Measurements from ENCODE around the gene HNRNPC. TPM values are rescaled to one million over a fixed set of nuclear protein-coding genes. Genes with fewer than 3 reads are reported as not detected.

Gene HNRNPC
- polyA plus RNA-seq, 1 donor (not counting 4 experiments of a cell fraction or from before 2014, with no cell fraction given): 871 TPM

DNA sequence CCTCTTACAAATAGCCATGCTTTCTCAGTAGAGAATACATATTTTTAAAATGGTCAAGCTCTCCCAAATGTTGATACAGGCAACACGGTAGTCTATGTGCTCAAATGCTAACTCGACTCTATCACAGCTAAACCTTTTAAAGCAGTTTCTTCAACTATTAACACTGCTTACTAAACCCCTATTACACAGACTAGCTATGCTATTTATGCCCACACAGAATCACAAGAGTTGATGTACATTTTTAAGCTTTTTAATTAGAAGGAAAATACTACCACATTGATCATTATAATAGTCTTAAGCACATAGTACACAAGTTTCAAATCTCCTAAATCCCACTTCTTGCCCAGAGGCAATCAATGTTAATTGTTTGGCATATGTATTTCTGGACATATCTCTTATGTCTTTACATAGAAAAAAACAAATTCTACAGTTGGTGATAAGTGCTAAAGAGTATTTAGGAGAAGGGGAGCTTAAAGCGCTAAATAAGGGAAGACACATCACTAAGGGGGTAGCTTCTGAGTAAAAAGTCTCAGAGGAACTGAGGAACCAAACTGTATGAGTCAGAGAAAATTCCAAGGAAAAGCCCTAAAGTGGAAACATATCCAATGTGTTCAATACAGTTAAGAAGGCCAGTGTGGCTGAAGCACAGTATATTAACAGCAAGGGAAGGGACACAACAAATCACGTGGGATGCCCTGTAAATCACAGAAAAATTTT is 13.7 kb downstream of the HNRNPC start:
- H3K27ac ChIP-seq (ENCODE audit: control insufficient read depth, insufficient read depth, low read length): no peak overlapping the region
- H4K20me1 ChIP-seq (ENCODE audit: control insufficient read depth, extremely low read depth, insufficient read depth, low read length): peaks cover 73% of the 10 kb centered on the region
- no peak overlapping the region for H3K4me2 ChIP-seq (ENCODE audit: control insufficient read depth, extremely low read depth, insufficient read depth, low read depth, low read length)

DNA sequence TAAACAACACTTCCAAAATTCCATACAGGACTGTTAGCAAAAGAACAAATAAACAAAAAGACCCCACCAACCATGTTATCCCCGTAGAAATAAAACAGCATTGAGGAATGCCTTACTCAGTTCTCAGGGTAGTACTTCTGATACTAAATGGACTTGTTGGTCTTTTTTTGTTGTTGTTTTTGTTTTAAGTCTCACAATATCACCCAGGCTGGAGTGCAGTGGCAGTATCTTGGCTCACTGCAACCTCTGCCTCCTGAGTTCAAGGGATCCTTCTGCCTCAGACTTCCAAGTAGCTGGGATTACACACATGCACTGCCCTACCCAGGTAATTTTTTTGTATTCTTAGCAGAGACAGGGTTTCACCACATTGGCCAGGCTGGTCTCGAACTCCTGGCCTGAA is 17.1 kb downstream of the HNRNPC start:
- H3K9ac ChIP-seq (ENCODE audit: control insufficient read depth, extremely low read depth, insufficient read depth, low read length): no peak overlapping the region
- H3K4me2 ChIP-seq (ENCODE audit: control insufficient read depth, extremely low read depth, insufficient read depth, low read depth, low read length): no peak overlapping the region
- no peak for FAIRE-seq
- no peaks in the 10 kb centered on the region for H3K9me3 ChIP-seq (ENCODE audit: control insufficient read depth, low read depth, low read length)
- TF ChIP-seq, protein P1, sequence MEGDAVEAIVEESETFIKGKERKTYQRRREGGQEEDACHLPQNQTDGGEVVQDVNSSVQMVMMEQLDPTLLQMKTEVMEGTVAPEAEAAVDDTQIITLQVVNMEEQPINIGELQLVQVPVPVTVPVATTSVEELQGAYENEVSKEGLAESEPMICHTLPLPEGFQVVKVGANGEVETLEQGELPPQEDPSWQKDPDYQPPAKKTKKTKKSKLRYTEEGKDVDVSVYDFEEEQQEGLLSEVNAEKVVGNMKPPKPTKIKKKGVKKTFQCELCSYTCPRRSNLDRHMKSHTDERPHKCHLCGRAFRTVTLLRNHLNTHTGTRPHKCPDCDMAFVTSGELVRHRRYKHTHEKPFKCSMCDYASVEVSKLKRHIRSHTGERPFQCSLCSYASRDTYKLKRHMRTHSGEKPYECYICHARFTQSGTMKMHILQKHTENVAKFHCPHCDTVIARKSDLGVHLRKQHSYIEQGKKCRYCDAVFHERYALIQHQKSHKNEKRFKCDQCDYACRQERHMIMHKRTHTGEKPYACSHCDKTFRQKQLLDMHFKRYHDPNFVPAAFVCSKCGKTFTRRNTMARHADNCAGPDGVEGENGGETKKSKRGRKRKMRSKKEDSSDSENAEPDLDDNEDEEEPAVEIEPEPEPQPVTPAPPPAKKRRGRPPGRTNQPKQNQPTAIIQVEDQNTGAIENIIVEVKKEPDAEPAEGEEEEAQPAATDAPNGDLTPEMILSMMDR (optimal IDR thresholded peaks at IDR 0.05 in 1 of 3, IDR thresholded peaks at IDR 0.05 in 1 of 3, conservative IDR thresholded peaks at IDR 0.05 in 1 of 3; ENCODE audit: extremely low read depth in 1 of 3, insufficient read depth in 2 of 3, low read length in 3 of 3): no peak
- TF ChIP-seq EZH2 (IDR thresholded peaks at IDR 0.05; ENCODE audit: low read length): no peak
- DNase-seq (ENCODE audit: low read depth, low spot score): no peak
- peaks cover 21 to 47% of the 10 kb centered on the region in 2 experiments for H3K36me3 ChIP-seq (ENCODE audit: control insufficient read depth in 2 of 2, extremely low read depth in 1 of 2, insufficient read depth in 2 of 2, low read length in 2 of 2)
- no peak overlapping the region for H3K27ac ChIP-seq (ENCODE audit: control insufficient read depth, insufficient read depth, low read length)
- H4K20me1 ChIP-seq (ENCODE audit: control insufficient read depth, extremely low read depth, insufficient read depth, low read length): peaks cover 75% of the 10 kb centered on the region
- no peaks in the 10 kb centered on the region for H3K9me1 ChIP-seq (ENCODE audit: control insufficient read depth, extremely low read depth, insufficient read depth, low read length)
- no peaks in the 10 kb centered on the region for H3K27me3 ChIP-seq (ENCODE audit: control insufficient read depth, extremely low read depth, insufficient read depth, low read length)
- dilution Hi-C loops (cut with MboI; ENCODE audit: extremely low pct_ligation_motif_present, low sequenced_read_pairs): no loop called here
- H3K4me1 ChIP-seq (ENCODE audit: control insufficient read depth, extremely low read depth, insufficient read depth, low read length): no peaks in the 10 kb centered on the region
- no peak overlapping the region for H2AFZ ChIP-seq (ENCODE audit: control insufficient read depth, low read length)
- peaks cover 100% of the 10 kb centered on the region for H3K79me2 ChIP-seq (ENCODE audit: control insufficient read depth, insufficient read depth, low read length)
- no peak overlapping the region for H3K4me3 ChIP-seq (ENCODE audit: control insufficient read depth in 2 of 3, extremely low read depth in 1 of 3, insufficient read depth in 2 of 3, low read depth in 1 of 3, low read length in 3 of 3)

More for the DNA sequence above, 13.7 kb downstream of the HNRNPC start:
- H3K4me1 ChIP-seq (ENCODE audit: control insufficient read depth, extremely low read depth, insufficient read depth, low read length): no peaks in the 10 kb centered on the region
- no peak overlapping the region for H2AFZ ChIP-seq (ENCODE audit: control insufficient read depth, low read length)
- DNase-seq (ENCODE audit: low read depth, low spot score) (no peak), FAIRE-seq (no peak)
- H3K27me3 ChIP-seq (ENCODE audit: control insufficient read depth, extremely low read depth, insufficient read depth, low read length): no peaks in the 10 kb centered on the region
- H3K9me3 ChIP-seq (ENCODE audit: control insufficient read depth, low read depth, low read length): no peaks in the 10 kb centered on the region
- peaks cover 2% of the 10 kb centered on the region for H3K9me1 ChIP-seq (ENCODE audit: control insufficient read depth, extremely low read depth, insufficient read depth, low read length)
- peaks cover 98% of the 10 kb centered on the region for H3K79me2 ChIP-seq (ENCODE audit: control insufficient read depth, insufficient read depth, low read length)
- TF ChIP-seq, protein P1 (optimal IDR thresholded peaks at IDR 0.05 in 1 of 3, IDR thresholded peaks at IDR 0.05 in 1 of 3, conservative IDR thresholded peaks at IDR 0.05 in 1 of 3; ENCODE audit: extremely low read depth in 1 of 3, insufficient read depth in 2 of 3, low read length in 3 of 3): no peak
- TF ChIP-seq EZH2 (IDR thresholded peaks at IDR 0.05; ENCODE audit: low read length): no peak
- dilution Hi-C loops (cut with MboI; ENCODE audit: extremely low pct_ligation_motif_present, low sequenced_read_pairs): no loop called here
- peaks cover 25 to 44% of the 10 kb centered on the region in 2 experiments for H3K36me3 ChIP-seq (ENCODE audit: control insufficient read depth in 2 of 2, extremely low read depth in 1 of 2, insufficient read depth in 2 of 2, low read length in 2 of 2)
- no peak overlapping the region for H3K9ac ChIP-seq (ENCODE audit: control insufficient read depth, extremely low read depth, insufficient read depth, low read length)
- H3K4me3 ChIP-seq (ENCODE audit: control insufficient read depth in 2 of 3, extremely low read depth in 1 of 3, insufficient read depth in 2 of 3, low read depth in 1 of 3, low read length in 3 of 3): no peak overlapping the region
